GM23338 (cell line): ENCODE data around the gene ZBTB49. TPM values are rescaled to one million over a fixed set of nuclear protein-coding genes. Genes with fewer than 3 reads are reported as not detected.

ENCODE experiments used
- ATAC-seq: fragments of 200-7000 bp; cut with Tn5 transposase; 3 replicates; pipeline ENCODE4 v1.9.1; 2020
- DNase-seq: peaks from one replicate; pipeline ENCODE4 v3.0.0-alpha.2; 2015; ENCODE audit warnings: low spot score
- H2AFZ ChIP-seq: fragments of 200-600 bp; sonication (generic); 2 replicates; pipeline ENCODE4 v1.8.0; 2016; ENCODE audit warnings: antibody characterized with exemption, mild to moderate bottlenecking, moderate library complexity
- H3F3A ChIP-seq: fragments of 200-600 bp; sonication (generic); replicated peaks from 2 replicates; pipeline ENCODE4 v1.8.0; 2017; ENCODE audit warnings: antibody characterized with exemption, mixed run types, low read depth
- H3K27ac ChIP-seq: fragments of 200-600 bp; sonication (generic); 2 replicates; pipeline ENCODE4 v1.6.1; 2016; ENCODE audit warnings: low read depth
- H3K27me3 ChIP-seq: fragments of 200-600 bp; sonication (generic); 2 replicates; pipeline ENCODE4 v1.8.0; 2016; ENCODE audit warnings: mild to moderate bottlenecking, mixed run types, moderate library complexity; ENCODE audit not compliant: insufficient read depth
- H3K36me3 ChIP-seq: fragments of 200-600 bp; sonication (generic); 2 replicates; pipeline ENCODE4 v1.8.0; 2016; ENCODE audit warnings: mild to moderate bottlenecking; ENCODE audit not compliant: insufficient read depth
- H3K4me1 ChIP-seq: fragments of 200-600 bp; sonication (generic); 2 replicates; pipeline ENCODE4 v1.8.0; 2016; ENCODE audit warnings: mild to moderate bottlenecking, moderate library complexity; ENCODE audit not compliant: insufficient read depth
- H3K4me2 ChIP-seq: fragments of 200-600 bp; sonication (generic); 2 replicates; pipeline ENCODE4 v1.7.1; 2017; ENCODE audit warnings: mixed run types
- H3K4me3 ChIP-seq: fragments of 200-600 bp; sonication (generic); 2 replicates; pipeline ENCODE4 v1.6.1; 2016; ENCODE audit warnings: mixed run types
- H3K79me2 ChIP-seq: fragments of 200-600 bp; sonication (generic); replicated peaks from 2 replicates; pipeline ENCODE4 v1.8.0; 2017; ENCODE audit warnings: mild to moderate bottlenecking; ENCODE audit not compliant: insufficient read depth
- H3K9me2 ChIP-seq: fragments of 200-600 bp; sonication (generic); 2 replicates; pipeline ENCODE4 v1.8.0; 2017; ENCODE audit not compliant: insufficient read depth
- H4K20me1 ChIP-seq: fragments of 200-600 bp; sonication (generic); replicated peaks from 2 replicates; pipeline ENCODE4 v1.8.0; 2017; ENCODE audit warnings: mild to moderate bottlenecking; ENCODE audit not compliant: insufficient read depth
- H3K27ac Mint-ChIP-seq: 2 replicates; pipeline ENCODE4 v1.8.0; 2020; ENCODE audit warnings: inconsistent platforms, mild to moderate bottlenecking, moderate library complexity, mixed read lengths
- H3K27me3 Mint-ChIP-seq: 3 replicates; pipeline ENCODE4 v1.8.0; 2022; ENCODE audit warnings: low read depth, mild to moderate bottlenecking, moderate library complexity, mixed read lengths, inconsistent platforms; ENCODE audit not compliant: insufficient read depth, poor library complexity
- H3K36me3 Mint-ChIP-seq: 3 replicates; pipeline ENCODE4 v1.8.0; 2021; ENCODE audit warnings: low read depth, mild to moderate bottlenecking, inconsistent platforms, moderate library complexity, mixed read lengths
- H3K4me1 Mint-ChIP-seq: 3 replicates; pipeline ENCODE4 v1.8.0; 2020; ENCODE audit warnings: mild to moderate bottlenecking, inconsistent platforms, mixed read lengths
- H3K4me3 Mint-ChIP-seq: 3 replicates; pipeline ENCODE4 v1.8.0; 2021; ENCODE audit warnings: moderate library complexity, mild to moderate bottlenecking, inconsistent platforms, mixed read lengths
- H3K9me3 Mint-ChIP-seq: 3 replicates; pipeline ENCODE4 v1.8.0; 2020; ENCODE audit warnings: moderate library complexity, mild to moderate bottlenecking, inconsistent platforms, mixed read lengths
- CREB1 ChIP-seq: fragments of 250-450 bp; sonication (Bioruptor Pico); IDR thresholded peaks from 2 replicates; pipeline ENCODE4 v1.5.0; 2020; ENCODE audit warnings: low read depth, mild to moderate bottlenecking, moderate library complexity
- EZH2 ChIP-seq: fragments of 200-600 bp; sonication (generic); IDR thresholded peaks from one replicate; pipeline ENCODE4 v1.8.0; 2017; ENCODE audit warnings: antibody characterized with exemption, mild to moderate bottlenecking, low read depth; ENCODE audit not compliant: unreplicated experiment
- EZH2phosphoT487 ChIP-seq: fragments of 200-600 bp; sonication (generic); IDR thresholded peaks from one replicate; pipeline ENCODE4 v1.8.1; 2018; ENCODE audit warnings: antibody characterized with exemption; ENCODE audit not compliant: unreplicated experiment
- JUNB ChIP-seq: IDR thresholded peaks from one replicate; pipeline ENCODE4 v1.6.1; 2016; ENCODE audit warnings: antibody characterized with exemption; ENCODE audit not compliant: unreplicated experiment
- NANOG ChIP-seq: IDR thresholded peaks from 2 replicates; pipeline ENCODE4 v1.6.1; 2016; ENCODE audit warnings: antibody characterized with exemption, borderline replicate concordance
- POLR2AphosphoS5 ChIP-seq: IDR thresholded peaks from 2 replicates; pipeline ENCODE4 v1.6.1; 2016; ENCODE audit warnings: antibody characterized with exemption, low read depth
- STAT1 ChIP-seq: IDR thresholded peaks from one replicate; pipeline ENCODE4 v1.6.1; 2016; ENCODE audit warnings: antibody characterized with exemption; ENCODE audit not compliant: unreplicated experiment
- ZNF114 ChIP-seq: fragments of 250-450 bp; sonication (Bioruptor Pico); IDR thresholded peaks from 2 replicates; pipeline ENCODE4 v1.5.0; 2020; ENCODE audit warnings: mild to moderate bottlenecking, moderate library complexity
- ZNF331 ChIP-seq: fragments of 250-450 bp; sonication (Bioruptor Pico); IDR thresholded peaks from 2 replicates; pipeline ENCODE4 v1.5.0; 2020; ENCODE audit warnings: low read depth, mild to moderate bottlenecking, moderate library complexity
- polyA plus RNA-seq: library from polyadenylated mRNA; unstranded; fragments of >200 nt; fragmentation: Nextera tagmentation; extraction: Ambion mirVana; gene quantifications from 2 replicates; pipeline ENCODE4 v1.2.1, GENCODE V29; 2016
- total RNA-seq: library from RNA; depleted of rRNA; stranded (reverse); fragments of >200 nt; shearing (Covaris generic); gene quantifications from 2 replicates; pipeline ENCODE4 v1.2.3, GENCODE V29; 2014
- TF ChIP-seq, protein P1 (sequence below), 2 experiments: fragments of 200-600 bp in 1 of 2; sonication (generic) in 1 of 2; conservative IDR thresholded peaks; 2 replicates each; pipeline versions ENCODE4 v1.5.1 to v1.6.1; 2016 to 2017; ENCODE audit warnings: antibody characterized with exemption in 2 of 2, low read depth in 2 of 2, mild to moderate bottlenecking in 2 of 2, moderate library complexity in 1 of 2
- TF ChIP-seq, protein P2 (sequence below): IDR thresholded peaks from one replicate; pipeline ENCODE4 v1.6.1; 2018; ENCODE audit warnings: antibody characterized with exemption; ENCODE audit not compliant: unreplicated experiment
- TF ChIP-seq, protein P3 (sequence below): IDR thresholded peaks from 2 replicates; pipeline ENCODE4 v1.6.1; 2016; ENCODE audit warnings: antibody characterized with exemption

The ZBTB49 gene
- total and polyA plus RNA-seq, 2 experiments from 2014 or later = 4.1 to 6.0 TPM

DNA sequence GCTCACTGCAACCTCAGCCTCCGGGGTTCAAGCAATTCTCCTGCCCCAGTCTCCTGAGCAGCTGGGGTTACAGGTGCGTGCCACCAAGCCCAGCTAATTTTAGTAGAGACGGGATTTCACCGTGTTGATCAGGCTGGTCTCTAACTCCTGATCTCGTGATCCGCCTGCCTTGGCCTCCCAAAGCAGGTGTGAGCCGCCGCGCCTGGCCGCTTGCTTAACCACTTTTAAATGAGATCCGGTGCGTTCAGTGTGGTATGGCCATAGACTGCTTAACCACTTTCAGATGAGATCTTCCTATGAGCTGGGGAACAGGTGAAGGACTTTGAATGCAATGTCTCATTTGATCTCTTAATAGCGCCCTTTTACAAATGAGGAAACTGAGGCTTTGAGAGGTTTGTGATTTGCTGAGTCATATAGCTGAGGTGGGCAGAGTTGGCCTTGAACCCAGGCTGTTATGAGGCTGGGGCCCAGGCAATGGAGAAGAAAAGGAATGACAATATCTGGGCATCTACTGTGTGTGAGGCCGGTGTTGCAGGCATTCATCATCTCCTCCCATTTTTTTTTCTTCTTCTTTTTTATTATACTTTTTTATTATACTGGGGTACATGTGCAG, 55.0 kb downstream of the ZBTB49 start (continued):
- TF ChIP-seq, protein P1, sequence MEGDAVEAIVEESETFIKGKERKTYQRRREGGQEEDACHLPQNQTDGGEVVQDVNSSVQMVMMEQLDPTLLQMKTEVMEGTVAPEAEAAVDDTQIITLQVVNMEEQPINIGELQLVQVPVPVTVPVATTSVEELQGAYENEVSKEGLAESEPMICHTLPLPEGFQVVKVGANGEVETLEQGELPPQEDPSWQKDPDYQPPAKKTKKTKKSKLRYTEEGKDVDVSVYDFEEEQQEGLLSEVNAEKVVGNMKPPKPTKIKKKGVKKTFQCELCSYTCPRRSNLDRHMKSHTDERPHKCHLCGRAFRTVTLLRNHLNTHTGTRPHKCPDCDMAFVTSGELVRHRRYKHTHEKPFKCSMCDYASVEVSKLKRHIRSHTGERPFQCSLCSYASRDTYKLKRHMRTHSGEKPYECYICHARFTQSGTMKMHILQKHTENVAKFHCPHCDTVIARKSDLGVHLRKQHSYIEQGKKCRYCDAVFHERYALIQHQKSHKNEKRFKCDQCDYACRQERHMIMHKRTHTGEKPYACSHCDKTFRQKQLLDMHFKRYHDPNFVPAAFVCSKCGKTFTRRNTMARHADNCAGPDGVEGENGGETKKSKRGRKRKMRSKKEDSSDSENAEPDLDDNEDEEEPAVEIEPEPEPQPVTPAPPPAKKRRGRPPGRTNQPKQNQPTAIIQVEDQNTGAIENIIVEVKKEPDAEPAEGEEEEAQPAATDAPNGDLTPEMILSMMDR (conservative IDR thresholded peaks at IDR 0.05; ENCODE audit: low read depth in 2 of 2) = no peak
- TF ChIP-seq JUNB (no peak), EZH2phosphoT487 (no peak), POLR2AphosphoS5 (no peak), EZH2 (no peak), ZNF114 (CRISPR knock-in tag) (no peak), ZNF331 (CRISPR knock-in tag) (no peak), NANOG (no peak), STAT1 (no peak), CREB1 (no peak)
- TF ChIP-seq, protein P2, sequence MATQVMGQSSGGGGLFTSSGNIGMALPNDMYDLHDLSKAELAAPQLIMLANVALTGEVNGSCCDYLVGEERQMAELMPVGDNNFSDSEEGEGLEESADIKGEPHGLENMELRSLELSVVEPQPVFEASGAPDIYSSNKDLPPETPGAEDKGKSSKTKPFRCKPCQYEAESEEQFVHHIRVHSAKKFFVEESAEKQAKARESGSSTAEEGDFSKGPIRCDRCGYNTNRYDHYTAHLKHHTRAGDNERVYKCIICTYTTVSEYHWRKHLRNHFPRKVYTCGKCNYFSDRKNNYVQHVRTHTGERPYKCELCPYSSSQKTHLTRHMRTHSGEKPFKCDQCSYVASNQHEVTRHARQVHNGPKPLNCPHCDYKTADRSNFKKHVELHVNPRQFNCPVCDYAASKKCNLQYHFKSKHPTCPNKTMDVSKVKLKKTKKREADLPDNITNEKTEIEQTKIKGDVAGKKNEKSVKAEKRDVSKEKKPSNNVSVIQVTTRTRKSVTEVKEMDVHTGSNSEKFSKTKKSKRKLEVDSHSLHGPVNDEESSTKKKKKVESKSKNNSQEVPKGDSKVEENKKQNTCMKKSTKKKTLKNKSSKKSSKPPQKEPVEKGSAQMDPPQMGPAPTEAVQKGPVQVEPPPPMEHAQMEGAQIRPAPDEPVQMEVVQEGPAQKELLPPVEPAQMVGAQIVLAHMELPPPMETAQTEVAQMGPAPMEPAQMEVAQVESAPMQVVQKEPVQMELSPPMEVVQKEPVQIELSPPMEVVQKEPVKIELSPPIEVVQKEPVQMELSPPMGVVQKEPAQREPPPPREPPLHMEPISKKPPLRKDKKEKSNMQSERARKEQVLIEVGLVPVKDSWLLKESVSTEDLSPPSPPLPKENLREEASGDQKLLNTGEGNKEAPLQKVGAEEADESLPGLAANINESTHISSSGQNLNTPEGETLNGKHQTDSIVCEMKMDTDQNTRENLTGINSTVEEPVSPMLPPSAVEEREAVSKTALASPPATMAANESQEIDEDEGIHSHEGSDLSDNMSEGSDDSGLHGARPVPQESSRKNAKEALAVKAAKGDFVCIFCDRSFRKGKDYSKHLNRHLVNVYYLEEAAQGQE = no peak
- TF ChIP-seq, protein P3, sequence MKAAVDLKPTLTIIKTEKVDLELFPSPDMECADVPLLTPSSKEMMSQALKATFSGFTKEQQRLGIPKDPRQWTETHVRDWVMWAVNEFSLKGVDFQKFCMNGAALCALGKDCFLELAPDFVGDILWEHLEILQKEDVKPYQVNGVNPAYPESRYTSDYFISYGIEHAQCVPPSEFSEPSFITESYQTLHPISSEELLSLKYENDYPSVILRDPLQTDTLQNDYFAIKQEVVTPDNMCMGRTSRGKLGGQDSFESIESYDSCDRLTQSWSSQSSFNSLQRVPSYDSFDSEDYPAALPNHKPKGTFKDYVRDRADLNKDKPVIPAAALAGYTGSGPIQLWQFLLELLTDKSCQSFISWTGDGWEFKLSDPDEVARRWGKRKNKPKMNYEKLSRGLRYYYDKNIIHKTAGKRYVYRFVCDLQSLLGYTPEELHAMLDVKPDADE = no peak

DNA sequence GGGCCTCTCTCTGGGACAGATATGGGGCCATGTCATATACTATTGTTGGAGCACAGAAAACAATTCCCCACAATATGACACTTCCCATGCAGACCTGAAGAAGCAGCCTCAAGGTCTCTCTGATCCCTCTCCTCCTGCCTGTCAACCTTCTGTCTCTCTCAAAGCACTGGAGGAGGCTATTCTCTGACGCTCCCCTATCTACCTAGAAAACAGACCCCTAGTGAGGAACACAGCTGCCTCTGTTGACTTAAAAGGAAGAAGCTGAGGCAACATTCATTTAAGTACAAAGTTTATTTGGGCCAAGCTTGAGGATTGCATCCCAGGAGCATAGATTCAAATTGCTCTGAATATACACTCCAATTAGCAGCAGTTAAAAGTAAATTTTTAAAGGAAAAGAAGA, 57.5 kb downstream of the ZBTB49 start:
- Histone ChIP-seq H3K27ac (no peak overlapping the region), H3F3A (no peaks in the 10 kb centered on the region), H3K27me3 (no peaks in the 10 kb centered on the region), H3K4me2 (no peak overlapping the region), H3K4me3 (no peak overlapping the region), H3K9me2 (no peaks in the 10 kb centered on the region), H3K79me2 (no peaks in the 10 kb centered on the region), H3K36me3 (no peaks in the 10 kb centered on the region), H4K20me1 (no peaks in the 10 kb centered on the region), H3K4me1 (no peaks in the 10 kb centered on the region), H2AFZ (no peak overlapping the region)
- DNase-seq (no peak), ATAC-seq (peak; percentile 72)
- 0 out of 3 replicates have a peak, but pooled peaks cover 2% of the 10 kb centered on the region for H3K4me1 Mint-ChIP-seq
- no peak overlapping the region for H3K27ac Mint-ChIP-seq
- H3K27me3 Mint-ChIP-seq = peaks cover 9% of the 10 kb centered on the region
- peaks cover 5% of the 10 kb centered on the region; the same call in 2 of the 3 replicates for H3K9me3 Mint-ChIP-seq
- no peak overlapping the region for H3K4me3 Mint-ChIP-seq
- H3K36me3 Mint-ChIP-seq = no peaks in the 10 kb centered on the region; the same call in 2 of the 3 replicates
- TF ChIP-seq STAT1 (no peak), NANOG (no peak), EZH2phosphoT487 (no peak), JUNB (no peak), ZNF114 (CRISPR knock-in tag) (no peak)
- TF ChIP-seq, protein P1 (conservative IDR thresholded peaks at IDR 0.05; ENCODE audit: low read depth in 2 of 2) = no peak
- TF ChIP-seq, protein P3 = no peak
- TF ChIP-seq, protein P2 = no peak
